ENCODE data around the gene MACROD2.
"Not testable (repeated sequence)": the region's sequence is repeated elsewhere in the genome, so short reads cannot be mapped to it uniquely, and the experiment has no call there.

MACROD2 gene

DNA sequence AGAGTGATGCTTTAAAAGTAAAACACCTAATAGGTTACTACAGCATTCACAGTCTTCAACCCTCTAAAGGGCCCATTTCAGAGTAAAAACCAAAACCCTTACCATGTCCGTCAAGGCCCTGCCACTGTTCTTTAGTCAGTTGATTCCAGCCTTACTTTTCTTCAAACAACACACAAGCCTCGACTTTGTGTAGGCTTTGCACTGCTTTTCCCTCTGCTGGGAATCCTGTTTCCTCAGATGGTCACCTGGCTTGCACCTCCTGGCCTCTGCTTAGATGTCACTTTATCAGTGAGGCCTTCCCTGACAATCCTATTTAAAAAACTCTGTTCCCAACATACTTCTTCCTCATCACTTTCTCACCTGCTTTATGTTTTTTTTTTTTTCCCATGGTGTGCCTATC lies 419.2 kb downstream of the MACROD2 start:
- DNase-seq = no peak

DNA sequence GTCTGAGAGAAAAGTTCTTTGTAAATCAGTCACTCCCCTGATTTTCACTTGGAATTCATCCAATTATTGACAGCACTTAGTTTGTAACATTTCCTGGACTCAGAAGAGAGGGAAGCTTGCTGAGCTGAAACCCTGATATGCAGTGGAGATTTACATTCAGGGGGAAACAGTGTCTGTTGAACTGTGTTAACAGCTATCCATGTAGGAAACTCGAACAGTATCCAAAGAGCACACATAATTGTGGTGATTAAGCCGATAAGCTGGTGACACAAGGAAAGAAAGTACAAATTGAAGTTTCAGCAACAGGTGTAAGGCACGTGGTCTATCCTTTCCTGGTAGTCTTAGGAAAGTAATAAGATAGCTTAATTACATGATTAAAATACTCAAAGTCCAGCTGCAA lies 420.2 kb downstream of the MACROD2 start:
- DNase-seq = no peak

DNA sequence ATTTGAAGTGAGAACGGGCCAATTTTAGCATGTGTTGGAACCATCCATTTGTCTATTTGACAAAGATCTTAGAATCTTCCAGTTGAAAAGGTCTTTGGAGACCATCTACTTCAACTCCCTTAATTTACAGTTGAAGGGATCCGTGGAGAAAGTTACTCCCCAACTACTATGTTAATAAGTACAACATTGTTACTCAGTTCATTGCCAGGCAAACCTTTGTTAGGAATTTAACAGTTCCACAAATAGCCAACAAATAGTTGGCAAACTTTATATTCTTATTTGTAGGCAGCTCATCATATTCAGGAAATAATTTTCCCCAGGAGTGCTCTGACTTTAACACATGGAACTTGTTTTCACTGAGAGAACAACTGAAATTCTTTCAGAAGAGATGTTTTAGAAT lies 423.1 kb downstream of the MACROD2 start:
- DNase-seq = no peak

DNA sequence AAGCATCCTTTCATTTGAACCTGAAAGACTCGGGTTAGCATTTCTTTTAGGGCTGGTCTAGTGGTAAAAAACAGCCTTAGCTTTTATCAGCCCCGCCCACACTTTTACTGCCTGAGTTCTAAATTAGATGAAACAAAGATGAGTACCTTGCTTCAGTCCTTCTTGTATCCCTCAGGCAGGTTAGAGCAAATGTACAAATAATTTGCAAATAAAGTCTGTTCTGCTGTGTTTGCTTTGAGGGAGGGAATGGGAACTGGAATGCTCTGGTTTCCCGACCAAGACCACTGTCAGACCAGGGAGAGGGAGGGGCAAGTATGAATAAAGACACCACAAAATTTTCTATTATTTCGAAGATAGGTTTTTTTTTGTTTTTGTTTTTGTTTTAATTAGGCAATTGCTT lies 427.6 kb downstream of the MACROD2 start:
- no peak for DNase-seq

DNA sequence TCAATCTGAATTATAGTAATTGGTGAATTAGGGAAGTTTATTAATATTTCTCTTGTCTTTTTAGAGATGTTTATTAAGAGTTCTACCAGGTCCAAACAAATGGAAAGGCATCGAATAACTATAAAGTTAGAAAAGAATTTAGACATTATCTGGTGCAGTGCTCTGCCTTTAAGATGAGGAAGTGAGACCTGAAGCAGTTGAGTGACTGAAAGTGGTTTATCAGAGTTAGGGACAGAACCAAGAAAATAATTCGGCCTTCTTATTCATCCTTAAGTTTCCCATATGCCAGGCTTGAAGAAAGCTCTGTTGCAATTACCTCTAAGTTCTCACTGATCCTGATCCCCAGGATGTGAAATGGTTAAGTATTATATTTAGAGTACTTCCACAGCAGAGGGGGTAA lies 436.3 kb downstream of the MACROD2 start:
- no peak for DNase-seq

DNA sequence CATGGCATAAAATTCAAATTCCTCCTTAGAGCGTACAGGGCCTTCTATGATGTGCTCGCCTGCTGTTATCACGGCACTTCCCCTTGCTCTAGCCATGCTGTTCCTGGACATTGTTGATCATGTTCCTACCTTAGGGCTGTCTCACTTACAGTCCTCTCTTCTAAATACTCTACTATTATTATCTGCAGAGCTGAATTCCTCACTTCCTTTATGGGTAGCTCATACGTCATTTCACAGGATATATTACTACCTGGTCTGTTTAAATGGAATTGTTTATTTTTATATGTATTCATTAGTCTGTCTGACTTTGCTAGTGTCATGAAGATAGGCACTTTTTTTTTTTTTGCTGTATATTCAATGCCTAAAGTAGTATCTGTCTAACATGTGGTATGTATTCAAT lies 436.8 kb downstream of the MACROD2 start:
- DNase-seq = no peak

DNA sequence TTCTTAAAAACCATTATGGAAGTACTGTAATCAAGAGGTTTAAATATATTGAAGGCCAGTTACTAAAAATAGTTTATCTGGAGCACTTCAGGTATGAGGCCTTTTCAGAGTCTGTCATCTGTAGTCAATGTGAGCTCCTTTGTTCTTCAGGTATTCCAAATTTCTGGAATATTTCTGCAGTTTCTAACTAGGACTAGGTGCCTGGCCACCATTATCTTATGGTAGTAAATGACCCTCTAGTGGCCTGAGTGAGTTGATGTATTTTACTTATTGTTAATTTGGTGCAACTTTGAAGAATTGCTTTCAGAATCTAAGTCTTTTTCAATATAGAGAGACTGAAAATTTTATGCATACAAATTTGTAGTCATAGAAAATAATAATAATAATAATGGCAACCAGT lies 437.3 kb downstream of the MACROD2 start:
- DNase-seq = no peak

DNA sequence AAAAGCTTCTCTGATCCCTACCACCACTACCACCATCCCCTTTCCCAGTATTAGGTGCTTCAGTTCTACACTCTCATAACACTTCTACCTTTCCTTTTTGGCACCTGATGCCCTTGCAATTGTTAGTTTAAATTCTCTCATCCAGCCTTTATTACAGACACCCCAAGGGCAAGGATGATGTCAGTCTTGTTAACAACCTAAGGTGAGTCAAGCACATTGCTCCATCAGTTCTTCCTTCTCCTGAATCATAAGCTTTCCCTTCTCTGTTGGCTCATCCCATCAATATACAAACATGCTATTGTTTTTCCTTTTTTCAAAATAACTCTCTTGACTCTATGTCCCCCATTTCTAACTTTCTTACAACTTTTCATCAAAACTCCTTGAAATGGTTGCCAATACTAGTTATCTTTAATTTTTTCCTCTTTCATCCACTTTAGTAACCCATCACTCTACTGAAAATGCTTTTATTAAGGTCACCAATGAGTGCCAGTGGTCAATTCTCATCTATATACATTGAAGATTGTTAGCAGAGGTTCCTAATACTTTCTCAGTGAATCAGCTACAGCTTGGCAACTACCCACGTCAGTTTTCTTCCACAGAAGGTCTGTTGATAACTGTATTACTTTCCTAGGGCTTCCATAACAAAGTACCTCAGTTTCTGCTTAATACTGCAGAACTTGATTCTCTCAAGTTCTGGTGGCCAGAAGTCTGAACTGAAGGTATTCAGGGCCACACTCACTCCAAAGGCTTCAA lies 439.2 kb downstream of the MACROD2 start:
- DNase-seq = no peak

DNA sequence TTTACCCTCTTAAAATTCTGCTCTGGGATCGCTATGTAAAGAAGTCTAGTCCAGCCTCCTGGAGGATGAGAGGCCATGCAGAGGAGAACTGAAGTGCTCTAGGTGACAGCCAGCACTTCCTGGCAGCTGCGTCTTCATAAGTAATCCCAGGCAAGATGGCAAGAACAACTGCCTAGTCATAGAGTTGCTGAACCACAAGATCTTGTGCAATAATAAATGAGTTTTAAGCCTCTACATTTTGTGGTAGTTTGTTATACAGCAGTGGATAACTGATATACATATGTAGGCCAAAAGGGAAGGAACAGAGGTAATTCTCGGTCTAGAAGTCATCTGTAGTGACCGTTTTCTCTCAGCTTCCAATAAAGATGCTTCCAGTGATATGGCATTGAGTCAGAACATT lies 445.9 kb downstream of the MACROD2 start:
- DNase-seq = no peak

DNA sequence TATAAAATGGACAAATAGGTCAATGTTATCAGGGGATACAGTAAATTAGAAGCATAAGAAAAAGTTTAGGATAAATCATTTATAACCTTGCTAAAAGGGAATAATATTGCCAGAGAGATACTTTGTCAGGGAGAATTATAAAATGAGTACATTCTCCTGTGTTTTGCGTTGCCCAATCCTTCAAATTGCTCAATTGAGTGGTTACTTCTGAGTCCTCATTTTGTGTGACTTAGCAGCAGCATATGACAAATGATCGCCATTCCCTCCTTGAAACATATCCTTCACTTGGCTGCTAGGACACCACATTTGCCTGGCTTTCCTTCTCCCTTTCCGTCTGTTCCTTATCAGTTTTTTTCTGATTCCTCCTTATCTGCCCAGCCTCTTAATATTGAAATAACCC lies 448.8 kb downstream of the MACROD2 start:
- DNase-seq = no peak

DNA sequence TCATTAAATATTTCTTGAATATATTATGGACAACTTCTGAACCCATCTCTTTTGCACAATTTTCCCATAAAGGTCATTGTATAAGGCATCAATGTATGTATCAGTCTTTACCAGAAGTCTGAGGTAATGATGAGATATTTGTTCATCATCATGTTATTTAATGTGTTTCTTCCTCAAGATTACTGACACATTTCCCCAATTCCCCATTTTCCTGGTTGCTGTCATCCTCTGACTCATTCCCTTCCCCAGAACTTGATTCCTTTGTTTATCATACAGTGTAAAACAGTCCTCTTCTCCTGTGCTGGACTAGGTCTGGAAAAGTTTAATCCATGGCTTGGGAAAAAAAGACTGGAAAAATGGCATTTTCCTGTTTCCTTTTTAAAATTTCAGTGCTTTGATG lies 450.0 kb downstream of the MACROD2 start:
- DNase-seq = no peak

DNA sequence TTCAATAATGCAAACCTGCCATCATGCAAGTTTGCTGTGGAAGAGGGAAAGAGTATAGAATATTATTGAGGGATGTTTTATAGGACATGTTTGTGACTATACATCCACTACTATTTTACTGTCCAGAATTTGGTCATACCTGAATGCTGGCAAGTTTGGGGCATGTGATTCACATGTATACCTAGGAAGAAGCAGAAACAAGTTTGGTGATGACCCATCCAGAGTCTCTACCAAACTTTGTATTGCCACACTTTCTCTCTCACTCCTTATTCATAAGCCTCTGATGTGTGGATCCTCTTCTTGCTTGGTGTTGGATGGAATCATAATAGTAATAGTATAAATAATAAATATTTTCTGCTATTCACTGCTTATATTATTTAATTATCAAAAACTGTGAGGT lies 450.6 kb downstream of the MACROD2 start:
- no peak for DNase-seq

DNA sequence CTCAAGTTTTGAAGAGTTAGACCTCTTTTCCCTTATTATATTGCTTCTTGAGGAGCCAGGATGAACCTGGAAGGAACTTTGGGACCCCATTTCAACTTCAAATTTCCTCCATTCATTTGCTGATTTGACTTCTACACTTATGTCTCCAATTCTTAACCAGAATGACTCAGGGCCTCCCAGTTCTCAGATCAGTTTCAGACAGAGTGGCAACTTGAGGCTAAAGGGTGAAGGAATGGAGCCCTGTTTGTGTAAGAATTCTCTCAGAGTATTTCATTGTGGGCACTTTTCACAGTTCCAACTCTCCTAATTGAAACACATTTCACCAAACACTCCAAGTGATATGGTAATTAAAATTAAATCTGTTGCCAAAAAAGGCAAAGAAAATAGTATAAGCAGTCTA lies 451.1 kb downstream of the MACROD2 start:
- DNase-seq = no peak

DNA sequence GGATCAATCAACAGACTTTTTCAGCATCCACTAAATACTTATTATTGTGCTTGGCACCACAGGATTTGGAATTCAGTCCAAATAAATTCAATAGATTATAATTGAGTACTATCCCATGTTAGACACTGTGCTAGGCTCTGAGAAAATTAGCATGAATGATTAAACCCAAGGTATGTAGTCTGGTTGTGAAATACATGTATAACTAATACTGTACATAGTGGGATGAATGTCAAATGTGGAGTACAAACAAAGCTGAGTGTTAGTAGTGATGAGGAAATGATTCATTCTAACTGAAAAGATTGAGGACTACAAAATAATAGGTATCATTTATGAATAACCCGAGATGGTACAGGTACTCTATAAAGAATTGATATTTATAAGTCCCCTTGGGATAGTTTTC lies 454.0 kb downstream of the MACROD2 start:
- no peak for DNase-seq

DNA sequence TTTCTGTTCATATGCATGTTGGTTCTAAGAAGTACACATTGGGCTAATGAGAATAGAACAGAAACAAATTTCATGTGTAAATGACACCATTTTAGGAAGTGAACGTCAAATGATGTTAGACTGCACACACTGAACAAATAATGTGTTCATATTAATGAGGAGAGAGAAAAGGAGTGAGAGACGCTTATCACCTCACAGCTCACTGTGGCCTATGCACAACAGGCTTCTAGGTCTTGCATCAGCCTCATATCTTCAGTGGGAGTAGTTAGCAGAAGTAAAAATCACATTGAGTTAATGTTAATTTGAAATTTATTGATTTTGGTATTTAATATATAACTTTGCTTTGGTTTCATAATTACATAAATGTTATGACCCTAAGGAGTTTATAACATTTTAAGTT lies 454.9 kb downstream of the MACROD2 start:
- no peak for DNase-seq

DNA sequence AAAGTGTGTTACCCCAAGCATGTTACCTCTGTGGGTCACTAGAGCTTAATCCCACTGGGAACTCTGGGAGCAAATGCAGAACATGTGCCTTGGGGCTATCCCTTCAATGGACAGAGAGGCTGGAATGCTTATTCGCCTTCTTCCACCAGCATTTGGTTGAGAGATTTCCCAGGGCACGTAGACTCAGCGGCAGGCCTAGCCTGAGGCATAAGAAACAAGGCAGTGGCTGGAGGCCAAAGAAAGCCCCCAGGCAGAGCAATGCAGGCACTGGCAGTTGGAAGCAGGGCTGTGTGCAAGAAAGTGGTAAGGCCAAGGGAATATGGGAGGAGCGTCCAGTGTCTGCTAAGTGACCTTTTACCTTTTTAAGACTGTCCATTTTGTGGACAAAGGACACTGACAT lies 456.1 kb downstream of the MACROD2 start:
- DNase-seq = no peak

DNA sequence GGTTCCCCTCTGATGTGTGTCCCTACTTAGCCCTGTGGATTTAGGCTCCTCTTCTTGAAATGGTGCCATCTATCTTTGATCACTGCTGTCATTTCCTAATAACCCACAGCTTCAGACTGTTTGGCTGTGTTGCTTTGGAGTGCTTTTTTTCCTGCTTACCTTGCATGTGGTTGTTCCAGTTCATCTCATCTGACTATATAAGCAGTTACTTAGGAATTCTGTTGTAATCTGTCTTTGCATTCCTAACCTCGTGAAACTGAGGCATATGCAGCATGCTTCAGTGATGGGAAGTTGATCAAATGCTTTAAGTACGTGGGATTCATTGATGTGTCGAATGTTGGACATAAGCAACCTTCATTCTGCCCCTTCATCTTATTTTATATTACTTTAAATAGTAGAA lies 457.9 kb downstream of the MACROD2 start:
- no peak for DNase-seq

DNA sequence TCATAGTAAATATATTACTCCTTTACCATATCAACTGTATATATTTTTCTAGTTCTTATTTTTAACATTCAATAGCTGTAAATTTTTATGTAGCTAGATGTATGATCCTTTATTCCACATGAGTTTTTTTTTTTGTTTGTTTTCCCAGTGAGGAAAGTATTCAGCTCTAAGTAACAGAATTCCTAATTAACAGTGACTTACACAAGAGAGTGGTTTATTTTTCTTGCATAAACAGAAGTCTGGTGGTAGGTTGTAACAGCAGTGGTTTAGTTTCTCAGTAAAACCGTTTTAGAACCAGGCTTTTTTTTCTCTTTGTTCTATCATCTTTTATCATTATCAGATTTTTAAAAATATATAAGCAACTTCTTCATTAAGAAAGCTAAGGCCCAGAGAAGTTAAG lies 459.0 kb downstream of the MACROD2 start:
- no peak for DNase-seq

DNA sequence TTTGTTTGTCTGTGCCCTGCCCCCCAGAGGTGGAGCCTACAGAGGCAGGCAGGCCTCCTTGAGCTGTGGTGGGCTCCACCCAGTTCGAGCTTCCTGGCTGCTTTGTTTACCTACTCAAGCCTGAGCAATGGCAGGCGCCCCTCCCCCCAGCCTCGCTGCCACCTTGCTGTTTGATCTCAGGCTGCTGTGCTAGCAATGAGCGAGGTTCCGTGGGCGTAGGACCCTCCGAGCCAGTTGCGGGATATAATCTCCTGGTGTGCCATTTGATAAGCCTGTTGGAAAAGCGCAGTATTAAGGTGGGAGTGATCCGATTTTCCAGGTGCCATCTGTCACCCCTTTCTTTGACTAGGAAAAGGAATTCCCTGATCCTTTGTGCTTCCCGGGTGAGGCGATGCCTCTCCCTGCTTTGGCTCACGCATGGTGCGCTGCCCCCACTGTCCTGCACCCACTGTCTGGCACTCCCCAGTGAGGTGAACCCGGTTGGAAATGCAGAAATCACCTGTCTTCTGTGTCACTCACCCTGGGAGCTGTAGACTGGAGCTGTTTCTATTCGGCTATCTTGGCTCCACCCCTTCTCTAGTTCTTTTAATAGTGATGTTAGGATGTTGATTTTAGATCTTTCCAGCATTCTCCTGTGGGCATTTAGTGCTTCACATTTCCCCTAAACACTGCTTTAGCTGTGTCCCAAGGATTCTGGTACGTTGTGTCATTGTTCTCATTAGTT lies 471.9 kb downstream of the MACROD2 start:
- DNase-seq = not testable (repeated sequence)

DNA sequence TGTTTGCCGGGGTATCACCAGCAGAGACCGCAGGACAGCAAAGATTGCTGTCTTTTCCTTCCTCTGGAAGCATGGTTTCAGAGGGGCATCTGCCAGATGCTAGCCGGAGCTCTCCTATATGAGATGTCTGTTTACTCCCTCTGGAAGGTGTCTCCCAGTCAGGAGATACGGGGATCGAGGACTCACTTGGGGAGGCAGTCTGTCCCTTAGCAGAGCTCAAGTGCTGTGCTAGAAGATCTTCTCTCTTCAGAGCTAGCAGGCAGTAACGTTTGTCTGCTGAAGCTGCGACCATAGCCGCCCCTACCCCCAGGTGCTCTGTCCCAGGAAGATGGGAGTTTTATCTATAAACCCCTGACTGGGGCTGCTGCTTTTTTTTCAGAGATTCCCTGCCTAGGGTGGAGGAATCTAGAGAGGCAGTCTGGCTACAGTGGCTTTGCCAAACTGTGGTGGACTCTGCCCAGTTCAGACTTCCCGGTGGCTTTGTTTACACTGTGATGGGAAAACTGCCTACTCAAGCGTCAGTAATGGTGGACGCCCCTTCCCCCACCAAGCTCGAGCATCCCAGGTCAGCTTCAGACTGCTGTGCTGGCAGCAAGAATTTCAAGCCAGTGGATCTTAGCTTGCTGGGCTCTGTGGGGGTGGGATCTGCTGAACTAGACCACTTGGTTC lies 475.0 kb downstream of the MACROD2 start:
- no peak for DNase-seq

DNA sequence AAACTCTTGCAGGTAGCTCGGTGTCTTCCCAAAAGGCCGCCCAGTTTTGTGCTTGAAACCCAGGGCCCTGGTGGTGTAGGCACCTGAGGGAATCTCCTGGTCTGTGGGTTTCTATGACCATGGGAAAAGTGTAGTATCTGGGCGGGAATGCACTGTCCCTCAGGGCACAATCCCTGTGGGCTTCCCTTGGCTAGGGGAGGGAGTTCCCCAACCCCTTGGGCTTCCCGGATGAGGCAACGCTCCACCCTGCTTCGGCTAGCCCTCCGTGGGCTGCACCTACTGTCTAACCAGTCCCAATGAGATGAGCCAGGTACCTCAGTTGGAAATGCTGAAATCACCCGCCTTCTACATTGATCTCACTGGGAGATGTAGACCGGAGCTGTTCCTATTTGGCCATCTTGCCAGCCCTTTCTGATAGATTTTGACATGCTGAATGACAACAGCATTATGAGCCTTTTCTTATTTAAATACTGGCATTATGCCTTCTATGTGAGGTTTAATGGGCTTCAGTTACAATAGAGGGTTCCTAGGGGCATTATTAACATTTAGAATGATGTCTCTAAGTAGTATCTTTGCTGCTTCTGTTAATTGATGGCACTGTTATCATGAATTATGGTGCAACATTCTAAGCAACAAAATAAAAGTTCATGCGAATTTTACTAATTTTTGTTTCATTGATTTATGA lies 475.8 kb downstream of the MACROD2 start:
- DNase-seq = no peak

DNA sequence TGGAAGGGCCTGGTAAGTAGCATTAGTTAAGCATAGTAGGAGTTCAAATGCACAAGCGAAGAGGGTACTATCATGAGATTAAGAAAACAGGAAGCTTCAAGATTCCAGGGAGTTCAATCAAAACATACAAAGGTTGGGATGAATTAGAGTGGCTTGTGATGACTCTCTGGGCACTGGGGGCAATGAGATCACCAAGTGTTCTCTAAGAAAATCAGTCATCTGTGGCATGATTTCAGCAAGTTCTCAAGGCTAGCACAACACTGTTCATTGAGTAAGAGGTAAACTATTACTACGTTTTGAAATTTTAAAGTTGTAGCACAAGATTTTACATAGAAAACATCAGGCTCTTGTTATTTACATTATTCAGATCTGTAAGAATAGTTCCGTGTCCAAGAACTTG lies 481.8 kb downstream of the MACROD2 start:
- no peak for DNase-seq

DNA sequence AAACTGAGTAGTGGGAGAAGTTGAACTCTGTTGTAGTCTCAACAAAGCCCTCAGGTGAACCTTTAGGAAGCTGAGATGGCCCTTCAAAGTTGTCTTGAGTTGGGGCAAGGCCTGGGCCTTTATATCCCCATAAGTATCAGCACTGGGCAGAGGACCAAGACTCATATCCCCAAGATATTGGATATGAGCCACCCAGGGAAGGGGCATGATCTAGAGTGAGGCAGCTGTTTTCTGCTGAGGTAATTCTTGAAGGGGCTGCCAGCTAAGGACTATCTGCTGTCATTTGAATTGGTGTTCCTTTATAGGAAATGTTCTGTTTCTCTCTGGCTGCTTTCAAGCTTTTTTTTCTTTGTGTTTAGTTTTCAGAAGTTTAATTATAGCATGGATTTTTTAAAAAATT lies 482.8 kb downstream of the MACROD2 start:
- DNase-seq = no peak
